ENCODE results near the gene PADI3. TPM values are rescaled to one million over a fixed set of nuclear protein-coding genes. Genes with fewer than 3 reads are reported as not detected.

The PADI3 gene
- polyA plus RNA-seq, 1 donor (not counting 4 experiments of a cell fraction or from before 2014, with no cell fraction given), result 6.1 TPM

DNA sequence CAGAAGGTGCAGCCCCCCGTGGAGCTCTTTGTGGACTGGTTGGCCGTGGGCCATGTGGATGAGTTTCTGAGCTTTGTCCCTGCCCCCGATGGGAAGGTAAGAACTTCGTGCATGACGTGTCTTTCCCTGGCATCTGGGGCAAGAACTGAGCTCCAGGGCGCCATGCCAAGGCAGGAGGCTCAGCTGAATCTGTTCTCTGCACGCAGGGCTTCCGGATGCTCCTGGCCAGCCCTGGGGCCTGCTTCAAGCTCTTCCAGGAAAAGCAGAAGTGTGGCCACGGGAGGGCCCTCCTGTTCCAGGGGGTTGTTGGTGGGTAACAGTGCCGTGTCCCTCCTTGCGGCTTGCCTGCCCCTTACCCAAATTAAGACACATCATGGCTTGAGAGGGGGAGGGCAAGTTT, 27.7 kb downstream of the PADI3 start:
- dilution Hi-C loops (cut with MboI; ENCODE audit: extremely low pct_ligation_motif_present, low sequenced_read_pairs), result no loop called here

GRCh38 chr1:17277511-17278159, 28.7 kb downstream of the PADI3 start:
- TF ChIP-seq EZH2 (IDR thresholded peaks at IDR 0.05; ENCODE audit: low read length), result no peak
- no peak for TF ChIP-seq CTCF (optimal IDR thresholded peaks at IDR 0.05 in 1 of 3, IDR thresholded peaks at IDR 0.05 in 1 of 3, conservative IDR thresholded peaks at IDR 0.05 in 1 of 3; ENCODE audit: extremely low read depth in 1 of 3, insufficient read depth in 2 of 3, low read length in 3 of 3)
- H4K20me1 ChIP-seq (ENCODE audit: control insufficient read depth, extremely low read depth, insufficient read depth, low read length), result no peaks in the 10 kb centered on the region
- H3K27me3 ChIP-seq (ENCODE audit: control insufficient read depth, extremely low read depth, insufficient read depth, low read length), result no peaks in the 10 kb centered on the region

More for the DNA sequence above, 27.7 kb downstream of the PADI3 start:
- Histone ChIP-seq H3K9me3 (ENCODE audit: control insufficient read depth, low read depth, low read length) (no peaks in the 10 kb centered on the region), H3K4me1 (ENCODE audit: control insufficient read depth, extremely low read depth, insufficient read depth, low read length) (peaks cover 24% of the 10 kb centered on the region), H3K4me2 (ENCODE audit: control insufficient read depth, extremely low read depth, insufficient read depth, low read depth, low read length) (peak overlapping the region; percentile 44), H3K4me3 (ENCODE audit: control insufficient read depth in 2 of 3, extremely low read depth in 1 of 3, insufficient read depth in 2 of 3, low read depth in 1 of 3, low read length in 3 of 3) (no peak overlapping the region), H4K20me1 (ENCODE audit: control insufficient read depth, extremely low read depth, insufficient read depth, low read length) (no peaks in the 10 kb centered on the region), H3K27ac (ENCODE audit: control insufficient read depth, insufficient read depth, low read length) (peak overlapping the region; percentile 21), H2AFZ (ENCODE audit: control insufficient read depth, low read length) (peak overlapping the region; percentile 42), H3K27me3 (ENCODE audit: control insufficient read depth, extremely low read depth, insufficient read depth, low read length) (no peaks in the 10 kb centered on the region), H3K9me1 (ENCODE audit: control insufficient read depth, extremely low read depth, insufficient read depth, low read length) (no peaks in the 10 kb centered on the region), H3K79me2 (ENCODE audit: control insufficient read depth, insufficient read depth, low read length) (no peaks in the 10 kb centered on the region), H3K36me3 (ENCODE audit: control insufficient read depth in 2 of 2, extremely low read depth in 1 of 2, insufficient read depth in 2 of 2, low read length in 2 of 2) (no peaks in the 10 kb centered on the region), H3K9ac (ENCODE audit: control insufficient read depth, extremely low read depth, insufficient read depth, low read length) (peak overlapping the region; percentile 28)
- TF ChIP-seq EZH2 (IDR thresholded peaks at IDR 0.05; ENCODE audit: low read length) (no peak), CTCF (optimal IDR thresholded peaks at IDR 0.05 in 1 of 3, IDR thresholded peaks at IDR 0.05 in 1 of 3, conservative IDR thresholded peaks at IDR 0.05 in 1 of 3; ENCODE audit: extremely low read depth in 1 of 3, insufficient read depth in 2 of 3, low read length in 3 of 3) (peak in 1 of 3 experiments; percentile 76)
- peak; percentile 82 for DNase-seq (ENCODE audit: low read depth, low spot score)
- peak; percentile 99 for FAIRE-seq

More at GRCh38 chr1:17277511-17278159, 28.7 kb downstream of the PADI3 start:
- no peak overlapping the region for H3K27ac ChIP-seq (ENCODE audit: control insufficient read depth, insufficient read depth, low read length)
- no peak overlapping the region for H2AFZ ChIP-seq (ENCODE audit: control insufficient read depth, low read length)
- H3K4me3 ChIP-seq (ENCODE audit: control insufficient read depth in 2 of 3, extremely low read depth in 1 of 3, insufficient read depth in 2 of 3, low read depth in 1 of 3, low read length in 3 of 3), result no peak overlapping the region
- dilution Hi-C loops (cut with MboI; ENCODE audit: extremely low pct_ligation_motif_present, low sequenced_read_pairs), result no loop called here
- H3K9me1 ChIP-seq (ENCODE audit: control insufficient read depth, extremely low read depth, insufficient read depth, low read length), result no peaks in the 10 kb centered on the region
- DNase-seq (ENCODE audit: low read depth, low spot score), result no peak
- no peaks in the 10 kb centered on the region for H3K36me3 ChIP-seq (ENCODE audit: control insufficient read depth in 2 of 2, extremely low read depth in 1 of 2, insufficient read depth in 2 of 2, low read length in 2 of 2)
- H3K4me2 ChIP-seq (ENCODE audit: control insufficient read depth, extremely low read depth, insufficient read depth, low read depth, low read length), result no peak overlapping the region
- H3K9ac ChIP-seq (ENCODE audit: control insufficient read depth, extremely low read depth, insufficient read depth, low read length), result no peak overlapping the region
- no peak for FAIRE-seq
- H3K79me2 ChIP-seq (ENCODE audit: control insufficient read depth, insufficient read depth, low read length), result no peaks in the 10 kb centered on the region
- no peaks in the 10 kb centered on the region for H3K9me3 ChIP-seq (ENCODE audit: control insufficient read depth, low read depth, low read length)
- H3K4me1 ChIP-seq (ENCODE audit: control insufficient read depth, extremely low read depth, insufficient read depth, low read length), result peaks cover 31% of the 10 kb centered on the region
